MM.1S (cell line): Measurements from ENCODE around the gene CREB1.

Experiments used
- EZH2 ChIP-seq: fragments of 300-600 bp; sonication (generic); optimal IDR thresholded peaks from 2 replicates; pipeline ENCODE3; 2017; ENCODE audit warnings: low read depth, mild to moderate bottlenecking, antibody characterized with exemption, low read length, mixed read lengths
- TF ChIP-seq, protein P1 (sequence below): fragments of 300-600 bp; sonication (generic); IDR thresholded peaks from 2 replicates; pipeline ENCODE4 v1.5.1; 2016; ENCODE audit warnings: antibody characterized with exemption, low read length, mixed read lengths

DNA sequence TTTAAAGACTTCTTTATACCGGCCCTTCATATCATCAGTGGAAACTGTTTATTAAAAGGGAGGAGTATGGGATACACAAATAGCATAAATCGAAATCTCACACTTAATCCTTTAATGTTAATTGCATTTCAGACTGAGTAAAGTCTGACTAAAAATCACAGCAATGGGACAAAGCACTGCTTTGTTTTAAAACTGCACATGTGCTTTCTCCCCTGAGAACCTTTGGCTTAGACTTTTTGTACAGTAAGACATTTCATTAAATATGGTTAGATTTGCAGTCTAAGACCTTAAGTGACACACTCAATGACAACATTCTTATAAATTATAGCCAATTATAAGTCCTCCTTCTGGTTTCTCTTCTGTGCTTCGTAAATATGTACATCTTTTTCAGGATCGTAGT, 83.0 kb downstream of the CREB1 start:
- TF ChIP-seq, protein P1, sequence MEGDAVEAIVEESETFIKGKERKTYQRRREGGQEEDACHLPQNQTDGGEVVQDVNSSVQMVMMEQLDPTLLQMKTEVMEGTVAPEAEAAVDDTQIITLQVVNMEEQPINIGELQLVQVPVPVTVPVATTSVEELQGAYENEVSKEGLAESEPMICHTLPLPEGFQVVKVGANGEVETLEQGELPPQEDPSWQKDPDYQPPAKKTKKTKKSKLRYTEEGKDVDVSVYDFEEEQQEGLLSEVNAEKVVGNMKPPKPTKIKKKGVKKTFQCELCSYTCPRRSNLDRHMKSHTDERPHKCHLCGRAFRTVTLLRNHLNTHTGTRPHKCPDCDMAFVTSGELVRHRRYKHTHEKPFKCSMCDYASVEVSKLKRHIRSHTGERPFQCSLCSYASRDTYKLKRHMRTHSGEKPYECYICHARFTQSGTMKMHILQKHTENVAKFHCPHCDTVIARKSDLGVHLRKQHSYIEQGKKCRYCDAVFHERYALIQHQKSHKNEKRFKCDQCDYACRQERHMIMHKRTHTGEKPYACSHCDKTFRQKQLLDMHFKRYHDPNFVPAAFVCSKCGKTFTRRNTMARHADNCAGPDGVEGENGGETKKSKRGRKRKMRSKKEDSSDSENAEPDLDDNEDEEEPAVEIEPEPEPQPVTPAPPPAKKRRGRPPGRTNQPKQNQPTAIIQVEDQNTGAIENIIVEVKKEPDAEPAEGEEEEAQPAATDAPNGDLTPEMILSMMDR = no peak
- TF ChIP-seq EZH2 = no peak
